NCI-H2227 treated with DMSO at 0.1 percent for 48 hours (cell line): ENCODE data around the gene USP54.
"Not testable (repeated sequence)": the region's sequence is repeated elsewhere in the genome, so short reads cannot be mapped to it uniquely, and the experiment has no call there.

Source experiments
- DNase-seq: peaks from one replicate; lab custom pipeline; 2025; lab: John Stamatoyannopoulos, UW

The USP54 gene

GRCh38 chr10:73586583-73586984 is 4.6 kb downstream of the USP54 start:
- DNase-seq: no peak

GRCh38 chr10:73585327-73585726 is 5.8 kb downstream of the USP54 start:
- DNase-seq: no peak

GRCh38 chr10:73584737-73585136 is 6.4 kb downstream of the USP54 start:
- no peak for DNase-seq

DNA sequence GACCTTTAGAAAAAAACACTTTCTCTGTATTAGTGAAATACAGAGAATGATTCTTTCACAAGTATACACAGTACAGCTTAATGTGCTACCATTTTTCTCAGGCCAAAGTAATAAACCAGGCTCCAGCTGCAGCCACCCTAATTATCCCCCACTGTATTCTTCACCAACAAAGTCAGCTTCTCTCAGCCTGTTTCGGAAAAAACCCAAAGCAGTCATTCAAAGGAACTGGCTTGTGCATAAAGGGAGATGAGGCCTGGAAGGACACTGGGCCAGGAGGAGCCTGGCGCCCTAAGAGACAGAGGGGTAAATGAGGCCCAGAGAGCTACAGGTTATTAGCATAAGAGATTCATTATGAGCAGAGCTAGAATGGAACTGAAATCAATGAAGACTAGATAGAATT is 9.2 kb downstream of the USP54 start:
- no peak for DNase-seq

DNA sequence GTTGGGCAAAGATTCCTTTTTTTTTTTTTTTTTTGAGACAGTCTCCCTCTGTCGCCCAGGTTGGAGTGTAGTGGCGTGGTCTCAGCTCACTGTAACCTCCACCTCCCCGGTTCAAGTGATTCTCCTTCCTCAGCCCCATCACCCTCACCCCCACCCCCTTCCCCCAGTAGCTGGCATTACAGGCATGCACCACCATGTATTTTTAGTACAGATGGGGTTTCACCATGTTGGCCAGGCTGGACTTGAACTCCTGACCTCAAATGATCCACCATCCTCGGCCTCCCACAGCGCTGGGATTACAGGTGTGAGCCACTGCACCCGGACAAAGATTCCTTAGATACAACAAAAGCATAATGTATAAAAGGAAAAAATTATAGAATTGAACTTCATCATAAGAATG is 12.2 kb downstream of the USP54 start:
- not testable (repeated sequence) for DNase-seq

GRCh38 chr10:73577788-73578187 is 13.4 kb downstream of the USP54 start:
- no peak for DNase-seq

GRCh38 chr10:73576890-73577591 is 14.1 kb downstream of the USP54 start:
- no peak for DNase-seq

DNA sequence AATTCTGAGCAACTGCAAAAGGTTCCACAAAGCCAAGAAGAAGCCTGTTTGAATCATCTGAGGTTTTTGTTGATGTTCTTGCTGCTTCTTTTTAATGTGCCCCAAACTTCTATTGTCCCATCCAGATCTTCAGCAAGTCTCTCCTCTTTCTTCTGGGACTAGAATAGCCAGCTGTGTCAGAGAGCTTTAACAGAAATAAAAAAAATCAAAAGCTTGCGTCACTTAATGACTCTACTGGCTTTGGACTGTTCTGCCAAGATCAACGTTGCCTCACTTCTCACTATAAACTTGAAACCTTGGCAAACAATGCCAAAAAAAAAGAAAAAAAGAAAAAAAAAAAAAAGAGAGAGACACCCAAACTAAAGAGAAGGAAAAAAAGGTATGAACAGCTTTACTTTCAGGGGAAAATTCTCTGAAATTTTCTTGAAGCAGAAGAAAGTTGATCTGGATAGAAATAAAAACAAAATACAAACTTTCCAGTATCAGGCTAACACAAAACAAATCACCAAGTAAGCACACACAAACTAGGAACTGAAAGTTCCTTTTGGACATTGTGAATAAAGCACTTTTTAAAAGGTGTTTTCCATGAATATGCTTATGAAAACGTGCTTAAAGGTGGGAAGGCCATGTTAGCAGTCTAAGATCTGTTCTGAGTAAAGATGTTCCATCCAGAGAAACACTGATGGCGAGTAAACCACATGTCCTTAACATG is 14.8 kb downstream of the USP54 start:
- no peak for DNase-seq

DNA sequence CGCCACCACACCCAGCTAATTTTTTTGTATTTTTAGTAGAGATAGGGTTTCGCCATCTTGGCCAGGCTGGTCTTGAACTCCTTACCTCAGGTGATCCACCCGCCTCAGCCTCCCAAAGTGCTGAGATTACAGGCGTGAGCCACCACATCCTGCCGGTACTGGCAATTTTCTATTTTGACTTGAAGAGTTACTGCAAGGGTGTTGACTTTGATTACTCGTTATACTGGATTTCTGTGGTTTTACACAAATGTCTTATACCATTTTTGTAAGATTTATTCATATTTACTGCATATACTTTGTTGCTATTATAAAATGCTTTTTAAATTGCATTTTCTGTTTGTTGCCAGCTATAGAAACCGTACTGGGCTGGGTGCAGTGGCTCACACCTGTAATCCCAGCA is 24.1 kb downstream of the USP54 start:
- DNase-seq: not testable (repeated sequence)

DNA sequence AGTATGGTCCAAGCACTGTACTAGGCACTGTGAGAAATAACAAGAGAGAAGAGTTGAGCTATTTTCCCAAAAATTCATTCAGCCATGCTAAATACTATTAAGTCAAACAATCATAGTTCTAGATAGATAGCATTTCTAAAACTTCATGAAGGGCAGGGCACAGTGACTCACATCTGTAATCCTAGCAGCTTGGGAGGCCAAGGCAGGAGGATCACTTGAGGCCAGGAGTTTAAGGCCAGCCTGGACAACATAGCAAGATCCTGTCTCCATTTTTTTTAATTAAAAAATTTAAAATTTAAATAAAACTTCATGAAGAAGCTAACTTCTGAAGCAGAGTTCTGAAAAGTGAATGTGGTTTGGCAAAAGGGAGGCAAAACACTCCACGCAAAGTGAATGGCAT is 29.9 kb downstream of the USP54 start:
- DNase-seq: no peak

DNA sequence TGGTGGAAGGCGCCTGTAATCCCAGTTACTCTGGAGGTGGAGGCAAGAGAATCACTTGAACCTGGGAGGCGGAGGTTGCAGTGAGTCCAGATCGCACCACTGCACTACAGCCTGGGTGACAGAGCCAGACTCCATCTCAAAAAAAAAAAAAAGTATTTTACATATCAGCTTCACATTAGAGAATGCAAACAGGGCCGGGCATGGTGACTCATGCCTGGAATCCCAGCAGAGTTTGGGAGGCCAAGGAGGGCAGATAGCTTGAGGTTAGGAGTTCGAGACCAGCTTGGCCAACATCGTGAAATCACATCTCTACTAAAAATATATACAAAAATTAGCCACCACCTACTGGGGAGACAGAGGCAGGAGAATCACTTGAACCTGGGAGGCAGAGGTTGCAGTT is 31.6 kb downstream of the USP54 start:
- DNase-seq: no peak

DNA sequence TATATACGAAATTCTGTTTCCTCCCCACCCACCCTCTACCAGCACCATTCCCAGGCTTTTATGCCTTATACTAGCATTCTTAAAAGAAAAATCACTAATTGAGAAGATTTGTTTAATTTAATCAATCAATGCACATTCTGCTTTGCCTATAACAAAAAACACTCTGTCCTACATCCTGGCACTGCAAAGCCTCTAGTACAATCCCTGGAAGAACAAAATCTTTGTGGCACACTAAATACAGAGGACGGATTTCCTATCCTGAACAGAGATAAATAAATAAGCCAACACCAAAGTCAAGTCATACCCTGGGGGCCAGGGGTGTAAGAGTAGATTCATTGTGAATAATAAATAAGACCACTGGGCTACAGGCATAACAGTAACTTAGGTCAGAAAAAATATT is 34.3 kb downstream of the USP54 start:
- no peak for DNase-seq

DNA sequence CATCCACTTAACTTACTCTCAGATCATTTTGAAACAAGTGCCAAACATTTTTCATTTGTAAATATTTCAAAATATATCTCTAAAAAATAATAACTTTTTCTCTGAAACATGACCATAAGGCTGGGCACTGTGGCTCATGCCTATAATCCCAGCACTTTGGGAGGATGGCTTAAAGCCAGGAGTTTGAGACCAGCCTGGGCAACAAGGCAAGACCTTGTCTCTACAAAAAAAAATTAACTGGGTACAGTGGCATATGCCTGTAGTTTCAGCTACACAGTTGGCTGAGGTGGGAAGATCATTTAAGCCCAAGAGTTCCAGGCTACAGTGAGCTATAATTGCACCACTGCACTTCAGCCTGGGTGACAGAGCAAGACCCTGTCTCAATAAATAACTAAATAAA is 36.4 kb downstream of the USP54 start:
- DNase-seq: no peak

DNA sequence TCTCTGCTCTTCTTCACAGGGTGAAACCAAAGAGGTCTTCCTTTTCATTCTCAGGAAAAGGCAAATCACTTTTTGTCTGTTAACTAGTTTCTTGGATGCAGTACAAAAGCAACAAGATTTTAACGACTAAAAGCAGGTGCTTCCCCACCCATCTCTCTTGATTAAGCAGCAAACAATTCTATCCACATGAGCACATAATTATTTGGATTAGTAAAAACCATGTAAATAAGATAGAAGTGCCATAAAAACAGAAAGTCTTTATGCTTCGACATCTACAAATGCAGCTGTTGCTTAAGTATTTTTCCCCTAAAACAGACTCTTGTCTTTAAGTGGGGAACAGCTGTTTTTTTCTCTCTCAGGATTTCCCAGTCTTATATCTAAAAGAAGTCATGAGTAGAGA is 37.4 kb downstream of the USP54 start:
- no peak for DNase-seq

DNA sequence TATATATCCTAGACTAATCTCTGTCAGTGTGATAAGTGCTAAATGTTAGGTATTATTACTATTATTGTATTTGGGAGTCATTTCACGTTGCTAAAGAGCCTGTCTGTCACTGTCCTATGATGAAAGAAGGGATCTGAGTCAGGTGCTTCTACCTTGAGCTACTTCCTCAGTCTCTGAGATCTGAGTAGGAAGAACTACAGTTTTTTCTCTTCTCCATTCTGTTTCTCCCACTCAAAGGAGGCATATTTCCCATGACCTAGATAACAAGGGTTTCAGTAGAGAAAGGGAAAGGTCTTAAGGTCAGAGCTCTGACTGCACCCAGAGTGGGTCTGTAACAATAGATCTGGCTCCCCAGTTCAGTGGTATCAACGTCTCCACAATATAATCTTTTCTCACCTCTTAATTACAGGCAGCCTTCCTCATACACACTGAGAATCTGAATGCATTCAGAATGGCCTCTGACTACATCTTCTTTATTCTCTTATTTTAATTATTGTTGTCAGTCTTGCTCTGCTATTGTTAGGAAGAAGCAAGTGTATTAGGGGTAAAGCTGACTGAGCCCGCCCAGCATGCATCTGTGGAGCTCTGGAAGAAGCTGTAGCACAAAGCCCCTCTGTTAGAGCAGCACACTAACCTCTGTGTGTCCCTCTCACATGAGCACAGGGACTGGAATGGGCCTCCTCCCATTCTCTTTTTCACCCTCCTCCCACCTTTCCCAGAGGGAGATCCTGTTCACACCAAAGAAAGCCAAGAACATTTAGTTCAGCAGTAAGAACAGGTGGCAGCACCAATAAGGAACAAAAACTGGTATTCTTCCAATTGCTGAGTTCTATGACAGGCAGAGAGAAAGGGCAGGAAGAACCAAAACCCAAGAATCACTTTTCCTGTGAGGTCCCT is 38.1 kb downstream of the USP54 start:
- DNase-seq: peak; percentile 78

DNA sequence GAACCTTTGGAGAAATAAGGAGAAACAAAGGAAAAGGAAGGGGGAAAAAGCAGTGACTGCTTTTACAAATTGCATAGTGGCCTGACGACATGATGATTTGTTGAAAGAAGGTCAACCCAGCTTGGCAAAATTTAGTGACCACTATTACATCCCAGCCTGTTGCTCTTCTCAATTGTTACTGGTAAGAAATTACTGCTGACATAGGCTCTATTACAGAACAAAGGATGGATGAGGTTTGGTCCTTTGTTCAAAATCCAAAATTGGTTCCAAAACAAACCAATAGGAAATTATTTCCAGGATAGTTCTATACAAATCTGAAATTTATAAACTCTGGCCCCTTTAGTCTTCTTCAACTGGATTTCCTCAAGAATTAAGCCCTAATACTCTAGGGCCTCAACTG is 39.6 kb downstream of the USP54 start:
- DNase-seq: no peak

DNA sequence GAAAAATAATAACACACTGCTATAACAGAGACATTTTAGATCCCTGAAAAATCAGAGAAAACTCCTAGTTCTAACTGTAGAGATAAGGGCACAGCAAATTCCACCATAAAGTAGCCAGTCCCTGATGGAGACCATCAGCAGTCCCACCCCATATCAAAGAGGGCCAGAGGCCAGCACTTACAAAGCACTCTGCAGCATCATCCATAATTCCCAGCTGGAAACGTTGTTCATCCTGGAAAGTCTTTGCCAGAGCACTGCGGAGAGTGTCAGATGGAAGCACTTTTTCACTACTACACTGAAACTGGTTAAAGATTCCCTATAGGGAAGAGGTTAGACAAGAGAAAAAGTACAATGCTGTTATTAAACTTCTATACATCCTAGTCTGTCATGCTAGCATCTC is 45.8 kb downstream of the USP54 start:
- DNase-seq: no peak

DNA sequence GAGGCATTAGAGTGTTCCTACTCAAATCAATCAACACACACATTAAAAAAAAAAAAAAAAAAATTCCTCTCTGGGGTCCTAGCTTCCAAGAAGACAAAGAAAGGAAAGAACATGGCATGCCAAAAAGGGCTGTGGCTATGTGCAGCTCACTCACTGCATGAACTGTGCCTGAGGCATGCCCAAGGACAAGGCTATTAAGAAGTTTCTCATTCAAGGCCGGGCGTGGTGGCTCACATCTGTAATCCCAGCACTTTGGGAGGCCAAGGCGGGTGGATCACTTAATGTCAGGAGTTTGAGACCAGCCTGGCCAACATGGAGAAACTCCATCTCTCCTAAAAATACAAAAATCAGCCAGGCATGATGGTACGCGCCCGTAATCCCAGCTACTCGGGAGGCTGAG is 53.4 kb downstream of the USP54 start:
- DNase-seq: no peak

DNA sequence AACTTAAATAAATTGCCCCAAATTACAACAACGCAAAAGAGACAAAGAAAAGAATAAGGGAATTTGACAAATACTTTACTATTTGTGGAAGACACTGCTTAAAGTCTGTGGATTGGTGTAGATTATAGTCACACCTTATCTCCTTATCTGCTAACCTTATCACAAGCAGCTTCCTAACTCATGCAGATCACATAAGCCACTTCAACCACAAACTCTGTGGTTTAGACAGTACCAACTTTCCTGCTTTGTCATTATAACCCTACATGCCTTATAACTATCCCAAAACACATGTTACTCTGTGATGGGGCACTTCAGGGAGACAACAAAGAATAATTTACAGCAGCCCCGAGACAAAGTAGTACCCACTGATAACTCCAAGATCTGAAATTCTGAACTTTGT is 53.9 kb downstream of the USP54 start:
- no peak for DNase-seq

DNA sequence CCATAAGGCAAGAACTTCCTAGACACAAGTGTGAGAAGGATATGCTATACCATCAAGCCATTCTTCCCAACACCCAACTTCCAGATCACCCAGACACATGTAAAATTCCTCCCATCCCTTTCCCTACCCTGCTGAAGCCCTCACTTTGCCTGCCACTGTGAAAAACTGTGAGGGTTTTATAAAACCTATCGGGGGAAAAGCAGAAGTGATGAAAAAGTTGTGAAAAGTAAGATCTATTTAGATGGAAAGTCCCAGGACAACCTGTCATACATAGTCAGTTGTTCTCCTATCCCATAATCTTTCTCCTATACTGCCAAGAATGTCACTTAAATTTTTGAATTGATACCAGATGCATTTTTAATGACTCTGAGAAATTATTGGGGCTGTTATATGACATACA is 56.3 kb downstream of the USP54 start:
- DNase-seq: no peak

- DNase-seq: peak; percentile 64
Observed at GRCh38 chr10:73529089-73529832, 61.9 kb downstream of the USP54 start.

- no peak for DNase-seq
Observed at GRCh38 chr10:73522263-73522662, 68.9 kb downstream of the USP54 start.
